Panc1 (cell line): ENCODE measurements around the gene GALR1. TPM values are rescaled to one million over a fixed set of nuclear protein-coding genes. Genes with fewer than 3 reads are reported as not detected.

Experiments used
- ATAC-seq: fragments of 200-7000 bp; cut with Tn5 transposase; 2 replicates; pipeline ENCODE4 v1.9.1; 2020; ENCODE audit warnings: mild to moderate bottlenecking, moderate library complexity
- BruUV-seq: library from RNA; stranded (reverse); fragments of 400-500 nt; replicated peaks from 2 replicates; lab custom pipeline; 2021; lab: Mats Ljungman, UMichigan
- CTCF ChIA-PET: fragments of 300-600 bp; sonication (Branson Sonifier 250); formaldehyde crosslinking; loops from one replicate; lab custom pipeline; 2022; ENCODE audit warnings: antibody characterized with exemption; lab: Charles Lee
- POLR2A ChIA-PET: fragments of 300-600 bp; sonication (Branson Sonifier 250); formaldehyde crosslinking; loops from one replicate; lab custom pipeline; 2022; ENCODE audit warnings: antibody characterized with exemption; lab: Charles Lee
- DNase-seq: peaks from one replicate; pipeline ENCODE4 v3.0.0-alpha.2; 2010; ENCODE audit warnings: low read depth, low spot score
- H3K27ac ChIP-seq: 2 replicates; pipeline ENCODE4 v1.5.1; 2011; ENCODE audit warnings: mild to moderate bottlenecking, low read length, inconsistent platforms
- H3K27me3 ChIP-seq: fragments of 200-500 bp; sonication (Bioruptor generic); 2 replicates; pipeline ENCODE4 v1.6.0; 2014; ENCODE audit warnings: low read length, inconsistent platforms; ENCODE audit not compliant: control insufficient read depth, insufficient read depth
- H3K36me3 ChIP-seq: fragments of 200-500 bp; sonication (Bioruptor generic); 2 replicates; pipeline ENCODE4 v1.5.1; 2014; ENCODE audit warnings: inconsistent platforms, mild to moderate bottlenecking, low read length, moderate library complexity; ENCODE audit not compliant: control insufficient read depth, insufficient read depth
- H3K4me1 ChIP-seq: 2 replicates; pipeline ENCODE4 v1.5.1; 2011; ENCODE audit warnings: inconsistent platforms, mild to moderate bottlenecking, low read length, moderate library complexity; ENCODE audit not compliant: control insufficient read depth, insufficient read depth
- H3K4me3 ChIP-seq, 2 experiments: 2 replicates each; pipeline ENCODE4 v1.5.1; 2011 to 2012; ENCODE audit warnings: low read depth in 2 of 2, low read length in 2 of 2, mild to moderate bottlenecking in 2 of 2, inconsistent platforms in 1 of 2, moderate library complexity in 1 of 2
- H3K9me3 ChIP-seq: fragments of 200-500 bp; sonication (Bioruptor generic); 2 replicates; pipeline ENCODE4 v1.5.1; 2014; ENCODE audit warnings: low read depth, mild to moderate bottlenecking, inconsistent platforms, low read length, moderate library complexity; ENCODE audit not compliant: control insufficient read depth, insufficient read depth
- CTCF ChIP-seq: fragments of 450-650 bp; IDR thresholded peaks from 2 replicates; pipeline ENCODE4 v1.5.1; 2017; ENCODE audit warnings: mild to moderate bottlenecking
- POLR2AphosphoS5 ChIP-seq: IDR thresholded peaks from 2 replicates; pipeline ENCODE4 v1.6.1; 2012; ENCODE audit warnings: mild to moderate bottlenecking, low read depth, low read length, moderate library complexity
- REST ChIP-seq, 2 experiments: IDR thresholded peaks; 2 replicates each; pipeline ENCODE4 v1.6.1; 2011 to 2012; ENCODE audit warnings: low read depth in 2 of 2, control low read depth in 1 of 2, low read length in 1 of 2, mild to moderate bottlenecking in 1 of 2, moderate library complexity in 1 of 2; ENCODE audit not compliant: insufficient read depth in 1 of 2
- SIN3A ChIP-seq: IDR thresholded peaks from 2 replicates; pipeline ENCODE4 v1.6.1; 2012; ENCODE audit warnings: low read depth, mild to moderate bottlenecking, low read length, moderate library complexity, borderline replicate concordance; ENCODE audit not compliant: insufficient read depth
- TCF7L2 ChIP-seq: IDR thresholded peaks from 2 replicates; pipeline ENCODE4 v1.6.1; 2011; ENCODE audit warnings: mild to moderate bottlenecking, low read depth, low read length, inconsistent platforms
- in situ Hi-C: cut with HindIII; loops from 2 replicates; pipeline ENCODE4 v1.10.0; 2016; ENCODE audit warnings: low sequenced_read_pairs, low pct_unique_long_range_greater_than_20kb
- intact Hi-C: fragments of 100-400 bp; cut with micrococcal nuclease; formaldehyde crosslinking; loops from one replicate; pipeline ENCODE4 v1.10.0; 2022; ENCODE audit not compliant: unreplicated experiment
- total RNA-seq: library from RNA; stranded (reverse); gene quantifications from one replicate; pipeline ENCODE4 v1.2.1, GENCODE V29; 2021; ENCODE audit not compliant: unreplicated experiment

GALR1 gene
- total RNA-seq, 1 experiment from 2014 or later = not detected

GRCh38 chr18:77305676-77306075, 56.0 kb downstream of the GALR1 start:
- intact Hi-C loops = no loop called here
- Histone ChIP-seq H3K27ac (no peak overlapping the region), H3K9me3 (no peaks in the 10 kb centered on the region), H3K27me3 (no peaks in the 10 kb centered on the region), H3K4me1 (no peaks in the 10 kb centered on the region), H3K36me3 (no peaks in the 10 kb centered on the region), H3K4me3 (no peak overlapping the region)
- ChIA-PET POLR2A (no interaction called here), CTCF (no interaction called here)
- DNase-seq (no peak), ATAC-seq (no peak)
- in situ Hi-C loops = no loop called here
- TF ChIP-seq SIN3A (no peak), POLR2AphosphoS5 (no peak), TCF7L2 (no peak), CTCF (no peak), REST (IDR thresholded peaks at IDR 0.05; ENCODE audit: insufficient read depth in 1 of 2, low read depth in 2 of 2, low read length in 1 of 2) (no peak)
- BruUV-seq = no TSS peak

GRCh38 chr18:77308216-77308615, 58.6 kb downstream of the GALR1 start:
- H3K27me3 ChIP-seq = peaks cover 4% of the 10 kb centered on the region; the same call in 1 of the 2 replicates
- H3K9me3 ChIP-seq = no peaks in the 10 kb centered on the region
- no peak overlapping the region for H3K4me3 ChIP-seq
- ChIA-PET POLR2A (no interaction called here), CTCF (no interaction called here)
- H3K36me3 ChIP-seq = no peaks in the 10 kb centered on the region
- TF ChIP-seq TCF7L2 = no peak
- TF ChIP-seq SIN3A = no peak
- TF ChIP-seq CTCF = no peak
- no peaks in the 10 kb centered on the region for H3K4me1 ChIP-seq
- intact Hi-C loops (no loop called here), in situ Hi-C loops (no loop called here)
- ATAC-seq (no peak), DNase-seq (no peak)
- H3K27ac ChIP-seq = no peak overlapping the region
- BruUV-seq = no TSS peak

- in situ Hi-C loops (no loop called here), intact Hi-C loops (no loop called here)
- Histone ChIP-seq H3K27ac (no peak overlapping the region), H3K4me1 (no peaks in the 10 kb centered on the region), H3K9me3 (no peaks in the 10 kb centered on the region), H3K27me3 (peaks cover 12% of the 10 kb centered on the region), H3K4me3 (no peak overlapping the region), H3K36me3 (no peaks in the 10 kb centered on the region)
- ChIA-PET CTCF (no interaction called here), POLR2A (no interaction called here)
- ATAC-seq (no peak), DNase-seq (no peak)
- BruUV-seq = no TSS peak
- no peak for TF ChIP-seq SIN3A
- TF ChIP-seq REST (IDR thresholded peaks at IDR 0.05; ENCODE audit: insufficient read depth in 1 of 2, low read depth in 2 of 2, low read length in 1 of 2) = no peak
- no peak for TF ChIP-seq CTCF
- TF ChIP-seq TCF7L2 = no peak
- no peak for TF ChIP-seq POLR2AphosphoS5
These were observed 64.9 kb downstream of the GALR1 start for GRCh38 chr18:77314511-77314910.
